Femur (tissue), 1 donor: ENCODE data around the gene SMIM10L2A.
"Not testable (repeated sequence)": the region's sequence is repeated elsewhere in the genome, so short reads cannot be mapped to it uniquely, and the experiment has no call there.

Experiments
- DNase-seq: peaks from one replicate; pipeline ENCODE4 v3.0.0-alpha.2; 2017

SMIM10L2A gene

DNA sequence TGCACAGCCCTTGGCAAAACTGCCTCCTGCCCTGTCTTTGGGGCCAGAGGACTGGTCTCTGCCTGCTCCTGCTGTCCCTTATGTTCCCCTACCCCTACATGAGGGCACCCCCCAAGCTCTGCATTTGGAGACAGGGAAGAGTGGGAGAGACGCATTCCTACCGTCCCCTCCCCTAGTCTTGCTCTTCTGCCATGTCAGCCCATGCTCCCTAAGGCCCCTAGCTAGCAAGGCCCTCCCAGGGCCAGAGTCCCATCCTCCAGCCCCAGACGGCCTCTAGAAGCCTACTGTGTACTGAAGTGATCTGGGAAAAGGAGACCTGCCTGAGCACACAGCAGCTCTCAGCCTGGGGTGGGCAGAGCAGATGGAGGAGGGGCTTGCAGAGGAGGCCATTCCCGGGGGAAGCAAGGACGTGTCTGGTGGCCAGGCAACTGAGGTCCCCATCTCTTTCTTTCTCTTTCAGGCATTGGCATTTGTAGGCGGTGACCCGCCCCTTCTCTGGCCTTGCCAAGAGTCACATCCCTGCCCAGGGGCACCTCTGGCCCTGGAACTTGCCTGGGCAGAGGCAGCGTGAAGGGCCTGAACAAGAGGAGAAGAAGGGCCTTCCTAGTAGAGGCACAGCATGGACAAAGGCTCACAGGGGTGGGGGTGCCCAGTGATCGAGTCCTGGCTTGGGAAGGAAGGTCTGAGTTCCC, 1.6 kb downstream of the SMIM10L2A start:
- not testable (repeated sequence) for DNase-seq

GRCh38 chrX:135424469-135424868, 2.7 kb downstream of the SMIM10L2A start:
- DNase-seq, result no peak

- no peak for DNase-seq
Observed at GRCh38 chrX:135425026-135425965, 3.6 kb downstream of the SMIM10L2A start.

- no peak for DNase-seq
Observed at GRCh38 chrX:135429429-135429828, 7.7 kb downstream of the SMIM10L2A start.

GRCh38 chrX:135431886-135432285, 10.1 kb downstream of the SMIM10L2A start:
- DNase-seq, result no peak

DNA sequence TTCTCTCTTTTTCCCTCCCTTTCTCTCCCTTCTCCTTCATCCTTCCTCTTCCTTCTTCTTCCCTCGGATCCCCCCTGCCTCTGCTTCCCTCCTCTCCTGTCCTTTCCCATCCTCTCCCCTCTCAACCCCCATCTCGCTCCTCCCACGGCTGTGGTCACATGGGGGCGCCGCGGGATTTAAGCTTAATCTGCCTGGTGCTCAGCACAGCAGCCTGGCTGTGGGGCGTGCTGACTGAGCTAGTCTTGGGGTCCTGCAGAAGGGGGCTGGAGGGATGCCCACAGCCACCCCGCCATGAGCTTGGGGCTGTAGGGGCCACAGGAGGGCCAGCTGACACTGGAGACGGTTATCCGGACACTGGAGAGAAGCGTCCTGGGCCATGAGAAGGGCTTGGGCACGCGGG, 10.7 kb downstream of the SMIM10L2A start:
- no peak for DNase-seq

- DNase-seq, result no peak
Observed at GRCh38 chrX:135432881-135433521, 11.3 kb downstream of the SMIM10L2A start.

- no peak for DNase-seq
Observed at GRCh38 chrX:135433531-135434257, 11.9 kb downstream of the SMIM10L2A start.

- no peak for DNase-seq
Observed at GRCh38 chrX:135434258-135435138, 12.8 kb downstream of the SMIM10L2A start.

- DNase-seq, result no peak
Observed at GRCh38 chrX:135435139-135435922, 13.6 kb downstream of the SMIM10L2A start.

GRCh38 chrX:135435933-135436332, 14.2 kb downstream of the SMIM10L2A start:
- no peak for DNase-seq

DNA sequence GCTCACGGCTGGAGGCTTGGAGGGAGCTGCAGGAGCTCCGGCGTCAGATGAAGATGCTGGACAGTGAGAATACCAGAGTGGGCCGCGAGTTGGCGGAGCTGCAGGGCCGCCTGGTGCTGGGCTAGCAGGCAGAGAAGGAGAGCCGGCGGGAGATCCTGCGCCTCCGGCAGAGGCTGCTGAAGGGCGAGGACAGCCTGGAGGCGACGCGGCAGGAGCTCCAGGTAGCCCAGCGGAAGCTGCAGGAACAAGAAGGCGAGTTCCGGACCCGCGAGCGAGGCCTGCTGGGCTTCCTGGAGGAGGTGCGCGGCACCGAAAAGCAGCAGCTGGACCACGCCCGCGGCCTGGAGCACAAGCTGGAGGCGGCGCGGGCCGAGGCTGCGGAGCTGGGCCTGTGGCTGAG, 14.7 kb downstream of the SMIM10L2A start:
- no peak for DNase-seq

DNA sequence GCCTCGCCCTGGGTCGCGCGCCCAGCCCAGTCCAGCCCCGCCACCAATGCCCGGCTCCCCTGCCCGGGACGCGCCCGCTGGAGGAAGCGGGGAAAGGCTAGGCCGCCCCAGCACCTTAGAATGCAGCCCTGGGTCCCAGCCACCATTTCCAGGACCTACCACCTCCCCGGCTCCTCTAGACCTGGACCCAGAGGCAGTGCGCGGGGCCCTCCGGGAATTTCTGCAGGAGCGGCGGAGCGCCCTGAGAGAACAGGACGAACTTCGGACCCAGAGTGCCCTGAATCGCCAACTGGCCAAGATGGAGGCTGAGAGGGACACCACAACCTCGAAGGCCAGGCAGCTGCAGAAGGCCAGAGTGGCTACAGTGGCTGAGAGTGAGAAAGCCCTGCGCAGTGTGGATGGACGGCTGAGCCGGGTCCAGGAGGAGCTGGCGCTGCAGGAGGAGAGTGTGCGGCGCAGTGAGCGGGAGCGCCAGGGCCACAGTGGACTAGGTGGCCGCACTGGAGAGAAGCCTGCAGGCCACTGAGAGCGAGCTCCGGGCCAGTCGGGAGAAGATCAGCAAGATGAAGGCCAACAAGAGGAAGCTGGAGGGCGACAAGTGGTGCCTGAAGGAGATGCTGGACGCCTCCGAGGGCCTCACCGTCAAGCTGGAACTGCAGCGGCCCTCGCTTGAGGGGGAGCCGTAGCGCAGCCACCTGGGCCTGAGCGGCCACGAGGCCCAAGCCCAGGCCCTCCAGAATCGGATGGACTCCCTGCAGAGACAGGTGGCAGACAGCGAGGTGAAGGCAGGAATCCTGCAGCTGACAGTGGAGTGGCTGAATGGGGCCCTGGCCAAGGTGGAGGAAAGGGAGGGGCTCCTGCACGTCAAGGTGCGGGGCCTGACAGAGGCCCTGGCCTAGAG, 15.5 kb downstream of the SMIM10L2A start:
- no peak for DNase-seq

GRCh38 chrX:135437867-135438733, 16.4 kb downstream of the SMIM10L2A start:
- DNase-seq, result no peak

GRCh38 chrX:135438734-135439043, 16.9 kb downstream of the SMIM10L2A start:
- no peak for DNase-seq

GRCh38 chrX:135449637-135450550, 28.1 kb downstream of the SMIM10L2A start:
- DNase-seq, result no peak

GRCh38 chrX:135453381-135453780, 31.6 kb downstream of the SMIM10L2A start:
- no peak for DNase-seq

- no peak for DNase-seq
Observed at GRCh38 chrX:135454816-135455215, 33.1 kb downstream of the SMIM10L2A start.
